Spleen (tissue), 7 donors: ENCODE results near the gene POLRMT.

Experiments used
- CTCF ChIP-seq, 11 experiments: fragments of 200-600 bp in 7 of 11; fragments of 450-650 bp in 4 of 11; sonication (generic) in 4 of 11; IDR thresholded peaks in 8 of 11; conservative IDR thresholded peaks in 3 of 11; 1 replicate in 7 of 11; 2 replicates in 4 of 11; pipeline versions ENCODE4 v1.4.0 to v1.8.0; 2016 to 2021; ENCODE audit warnings: antibody characterized with exemption in 11 of 11, inconsistent platforms in 4 of 11, mild to moderate bottlenecking in 1 of 11
- POLR2A ChIP-seq, 3 donors: fragments of 450-650 bp; IDR thresholded peaks; one replicate each; pipeline ENCODE4 v1.5.1; 2017; ENCODE audit warnings: antibody characterized with exemption in 3 of 3, mild to moderate bottlenecking in 1 of 3
- donor health status: DM: no; HTN: no; CAD: no; lungs with moderate emphysema.
- donor health status: DM: no; HTN: no; CAD: no.
- donor health status: DM: no; HTN: no; CAD: no.

GRCh38 chr19:651991-652390, 18.7 kb upstream of the POLRMT start:
- TF ChIP-seq CTCF (IDR thresholded peaks at IDR 0.05 in 8 of 11, conservative IDR thresholded peaks at IDR 0.05 in 3 of 11), result no peak
- TF ChIP-seq POLR2A (IDR thresholded peaks at IDR 0.05), result no peak
